OCI-LY1 (cell line): ENCODE results near the gene ARHGAP35.

Experiments used
- H2AFZ ChIP-seq: fragments of 200-600 bp; sonication (generic), shearing (Covaris generic); 2 replicates; pipeline ENCODE4 v1.6.0; 2014; ENCODE audit warnings: antibody characterized with exemption, mild to moderate bottlenecking, low read length
- H3F3A ChIP-seq: fragments of 200-600 bp; sonication (generic), shearing (Covaris generic); 2 replicates; pipeline ENCODE4 v1.6.0; 2014; ENCODE audit warnings: mild to moderate bottlenecking, antibody characterized with exemption, low read length, moderate library complexity; ENCODE audit not compliant: insufficient read depth
- H3K27ac ChIP-seq: fragments of 200-600 bp; sonication (generic); 2 replicates; pipeline ENCODE4 v1.5.1; 2014; ENCODE audit warnings: low read length, mixed run types, mild to moderate bottlenecking, low read depth; ENCODE audit not compliant: poor library complexity, severe bottlenecking
- H3K27me3 ChIP-seq: fragments of 200-600 bp; sonication (generic); 2 replicates; pipeline ENCODE4 v1.6.0; 2014; ENCODE audit warnings: antibody characterized with exemption, mild to moderate bottlenecking, low read length, moderate library complexity; ENCODE audit not compliant: insufficient read depth
- H3K36me3 ChIP-seq: fragments of 200-600 bp; sonication (generic); 2 replicates; pipeline ENCODE4 v1.6.1; 2014; ENCODE audit warnings: mild to moderate bottlenecking, antibody characterized with exemption, low read length, moderate library complexity, mixed read lengths; ENCODE audit not compliant: insufficient read depth
- H3K4me1 ChIP-seq: fragments of 200-600 bp; sonication (generic); 2 replicates; pipeline ENCODE4 v1.5.1; 2014; ENCODE audit warnings: mild to moderate bottlenecking, low read length, moderate library complexity; ENCODE audit not compliant: insufficient read depth, severe bottlenecking
- H3K4me2 ChIP-seq: fragments of 200-600 bp; sonication (generic), shearing (Covaris generic); 2 replicates; pipeline ENCODE4 v1.6.1; 2014; ENCODE audit warnings: low read length
- H3K4me3 ChIP-seq: fragments of 200-600 bp; sonication (generic); 2 replicates; pipeline ENCODE4 v1.5.1; 2014; ENCODE audit warnings: low read length, low read depth, mild to moderate bottlenecking, mixed read lengths; ENCODE audit not compliant: poor library complexity, severe bottlenecking
- H3K79me2 ChIP-seq: fragments of 200-600 bp; shearing (Covaris generic); 2 replicates; pipeline ENCODE4 v1.6.1; 2016; ENCODE audit warnings: mixed run types, low read length, mixed read lengths; ENCODE audit not compliant: insufficient read depth
- H3K9ac ChIP-seq: fragments of 200-600 bp; sonication (generic), shearing (Covaris generic); 2 replicates; pipeline ENCODE4 v1.6.1; 2014; ENCODE audit warnings: mild to moderate bottlenecking, low read length, mixed read lengths
- H3K9me2 ChIP-seq: fragments of 200-600 bp; sonication (generic), shearing (Covaris generic); 2 replicates; pipeline ENCODE4 v1.6.1; 2014; ENCODE audit warnings: low read depth, mild to moderate bottlenecking, low read length, mixed read lengths
- H3K9me3 ChIP-seq: fragments of 200-600 bp; shearing (Covaris generic); 2 replicates; pipeline ENCODE4 v1.6.1; 2014; ENCODE audit warnings: low read length, mixed read lengths
- H4K20me1 ChIP-seq: fragments of 200-600 bp; sonication (generic), shearing (Covaris generic); 2 replicates; pipeline ENCODE4 v1.6.0; 2016; ENCODE audit warnings: mild to moderate bottlenecking, low read length; ENCODE audit not compliant: insufficient read depth
- EZH2 ChIP-seq: fragments of 200-600 bp; sonication (generic), shearing (Covaris generic); IDR thresholded peaks from 2 replicates; pipeline ENCODE4 v1.8.0; 2017; ENCODE audit warnings: borderline replicate concordance, mixed run types, mild to moderate bottlenecking, antibody characterized with exemption, low read length, moderate library complexity, mixed read lengths
- TF ChIP-seq, protein P1 (sequence below): fragments of 200-600 bp; sonication (generic), shearing (Covaris generic); IDR thresholded peaks from 2 replicates; pipeline ENCODE4 v1.5.1; 2017; ENCODE audit warnings: mild to moderate bottlenecking, antibody characterized with exemption, low read length, moderate library complexity, mixed read lengths

ARHGAP35 gene

DNA sequence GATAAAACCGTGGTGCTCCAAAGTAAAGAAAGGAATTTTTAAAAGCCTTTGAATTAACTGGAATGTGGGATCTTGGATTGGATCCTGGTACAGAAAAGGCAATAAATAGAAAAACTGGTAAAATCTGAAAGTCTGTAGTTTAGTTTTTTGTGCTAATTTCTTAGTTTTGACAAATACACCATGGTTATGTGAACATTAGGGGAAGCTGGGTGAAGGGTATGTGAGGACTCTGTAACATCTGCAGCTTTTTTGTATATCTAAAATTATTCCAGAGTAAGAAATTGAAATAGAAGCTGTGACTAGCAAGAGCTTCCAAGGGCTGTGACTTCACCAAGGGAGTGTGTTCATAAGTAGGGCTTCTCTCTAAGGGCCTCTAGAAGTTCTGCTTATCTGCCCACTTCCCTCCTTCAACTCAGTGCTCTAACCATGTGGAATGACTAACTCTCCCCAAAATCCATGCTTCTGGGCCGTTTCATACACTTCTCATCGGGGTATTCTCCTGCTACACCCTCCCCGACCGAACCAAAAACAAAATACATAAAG is 26.5 kb downstream of the ARHGAP35 start:
- no peak overlapping the region for H3K4me2 ChIP-seq

DNA sequence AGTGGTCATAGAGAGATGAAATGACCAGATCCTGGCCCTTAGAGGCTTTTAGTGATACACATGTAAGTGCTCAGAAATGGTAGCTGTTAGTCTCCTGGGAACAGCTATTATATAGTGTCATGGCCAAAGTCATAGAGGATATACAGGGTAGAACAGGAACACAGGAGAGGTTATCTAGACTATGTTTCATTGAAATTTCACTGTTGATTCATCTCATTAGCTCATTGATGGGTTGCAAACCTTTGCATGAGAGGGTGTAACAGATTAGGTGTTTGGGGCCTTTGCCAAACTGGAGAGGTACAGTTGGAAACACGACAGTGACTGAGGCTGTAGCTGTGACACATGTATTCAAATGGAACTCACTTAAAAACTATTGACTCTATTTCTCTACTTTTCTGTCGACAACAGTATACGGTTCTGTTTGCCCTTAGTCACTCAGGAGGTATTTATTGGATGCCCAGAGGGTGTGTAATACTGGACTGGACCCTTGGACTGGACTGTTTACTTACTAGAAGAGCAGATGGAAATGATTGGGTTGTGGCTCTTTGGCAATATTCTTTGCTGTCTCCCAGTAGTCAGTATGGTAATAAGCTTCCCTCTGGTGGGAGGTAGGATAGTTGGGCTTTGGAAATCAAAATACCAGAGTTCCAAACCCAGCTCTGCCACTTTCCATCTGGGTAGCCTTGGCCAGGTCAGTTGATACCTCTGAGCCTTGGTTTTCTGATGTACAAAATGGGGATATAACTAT is 29.8 kb downstream of the ARHGAP35 start:
- Histone ChIP-seq H2AFZ (no peak overlapping the region), H3K4me1 (peaks cover 57% of the 10 kb centered on the region), H3K79me2 (peaks cover 70% of the 10 kb centered on the region), H3K4me3 (no peak overlapping the region), H4K20me1 (no peaks in the 10 kb centered on the region), H3K9me3 (no peaks in the 10 kb centered on the region), H3F3A (peaks cover 8% of the 10 kb centered on the region; the same call in 1 of the 2 replicates), H3K9me2 (no peaks in the 10 kb centered on the region), H3K4me2 (peak overlapping the region; percentile 8; the same call in 1 of the 2 replicates), H3K27ac (peak overlapping the region; percentile 78), H3K36me3 (peaks cover 4% of the 10 kb centered on the region; the same call in 1 of the 2 replicates), H3K9ac (no peak overlapping the region; the same call in 1 of the 2 replicates), H3K27me3 (no peaks in the 10 kb centered on the region)
- TF ChIP-seq EZH2, result no peak
- TF ChIP-seq, protein P1, sequence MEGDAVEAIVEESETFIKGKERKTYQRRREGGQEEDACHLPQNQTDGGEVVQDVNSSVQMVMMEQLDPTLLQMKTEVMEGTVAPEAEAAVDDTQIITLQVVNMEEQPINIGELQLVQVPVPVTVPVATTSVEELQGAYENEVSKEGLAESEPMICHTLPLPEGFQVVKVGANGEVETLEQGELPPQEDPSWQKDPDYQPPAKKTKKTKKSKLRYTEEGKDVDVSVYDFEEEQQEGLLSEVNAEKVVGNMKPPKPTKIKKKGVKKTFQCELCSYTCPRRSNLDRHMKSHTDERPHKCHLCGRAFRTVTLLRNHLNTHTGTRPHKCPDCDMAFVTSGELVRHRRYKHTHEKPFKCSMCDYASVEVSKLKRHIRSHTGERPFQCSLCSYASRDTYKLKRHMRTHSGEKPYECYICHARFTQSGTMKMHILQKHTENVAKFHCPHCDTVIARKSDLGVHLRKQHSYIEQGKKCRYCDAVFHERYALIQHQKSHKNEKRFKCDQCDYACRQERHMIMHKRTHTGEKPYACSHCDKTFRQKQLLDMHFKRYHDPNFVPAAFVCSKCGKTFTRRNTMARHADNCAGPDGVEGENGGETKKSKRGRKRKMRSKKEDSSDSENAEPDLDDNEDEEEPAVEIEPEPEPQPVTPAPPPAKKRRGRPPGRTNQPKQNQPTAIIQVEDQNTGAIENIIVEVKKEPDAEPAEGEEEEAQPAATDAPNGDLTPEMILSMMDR, result no peak

More for the DNA sequence above, 26.5 kb downstream of the ARHGAP35 start:
- H3K27me3 ChIP-seq, result no peaks in the 10 kb centered on the region
- no peak overlapping the region for H3K27ac ChIP-seq
- no peaks in the 10 kb centered on the region for H3K9me3 ChIP-seq
- H2AFZ ChIP-seq, result no peak overlapping the region
- no peak for TF ChIP-seq EZH2
- TF ChIP-seq, protein P1, result no peak
- H4K20me1 ChIP-seq, result no peaks in the 10 kb centered on the region
- no peak overlapping the region for H3K9ac ChIP-seq
- 0 out of 2 replicates have a peak, but pooled peaks cover 3% of the 10 kb centered on the region for H3F3A ChIP-seq
- H3K79me2 ChIP-seq, result peaks cover 67% of the 10 kb centered on the region
- peaks cover 8% of the 10 kb centered on the region; the same call in 1 of the 2 replicates for H3K36me3 ChIP-seq
- H3K4me1 ChIP-seq, result peaks cover 36% of the 10 kb centered on the region
- no peaks in the 10 kb centered on the region for H3K9me2 ChIP-seq
- no peak overlapping the region for H3K4me3 ChIP-seq

DNA sequence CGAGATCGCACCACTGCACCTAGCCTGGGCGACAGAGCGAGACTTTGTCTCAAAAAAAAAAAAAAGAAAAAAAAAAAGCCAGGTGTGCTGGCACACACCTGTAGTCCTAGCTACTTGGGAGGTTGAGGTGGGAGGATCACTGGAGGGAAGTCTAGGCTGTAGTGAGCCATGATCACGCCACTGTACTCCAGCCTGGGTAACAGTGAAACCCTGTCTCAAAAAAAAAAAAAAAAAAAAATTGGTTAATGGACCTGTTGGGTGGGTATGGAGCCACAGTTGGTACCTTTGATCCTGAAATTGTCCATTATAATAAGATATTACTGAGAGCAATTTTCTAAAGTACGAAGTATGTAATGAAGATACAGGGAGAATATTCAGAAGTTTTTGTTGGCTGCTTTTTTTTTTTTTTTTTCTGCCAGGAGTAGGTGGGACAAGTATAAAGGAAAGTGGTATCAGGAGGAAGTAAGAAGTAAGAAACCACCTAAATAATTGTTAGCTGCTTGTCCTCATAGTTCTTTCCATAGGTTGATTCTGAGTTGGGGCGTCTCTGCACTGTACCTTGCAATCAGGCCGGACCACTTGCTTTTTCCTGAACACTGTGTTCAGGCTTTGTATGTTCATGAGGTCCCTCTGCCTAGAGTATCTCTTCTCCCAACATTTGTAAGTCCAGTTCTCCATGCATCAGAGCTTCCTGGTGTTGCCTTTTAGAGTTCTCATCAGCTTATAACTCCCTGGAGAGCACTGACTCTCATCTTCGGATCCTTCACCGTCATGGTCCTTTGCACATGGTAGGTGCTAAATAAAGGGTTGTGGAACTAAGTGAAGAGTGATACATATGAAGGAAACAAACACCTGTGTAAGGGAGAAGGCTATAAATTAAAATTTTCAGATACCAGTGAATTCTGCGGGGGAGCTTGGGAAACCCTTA is 31.7 kb downstream of the ARHGAP35 start:
- Histone ChIP-seq H3F3A (peaks cover 13% of the 10 kb centered on the region; the same call in 1 of the 2 replicates), H4K20me1 (no peaks in the 10 kb centered on the region)
- TF ChIP-seq EZH2, result no peak
- TF ChIP-seq, protein P1, result no peak

More for the DNA sequence above, 31.7 kb downstream of the ARHGAP35 start:
- H3K27me3 ChIP-seq, result no peaks in the 10 kb centered on the region
- peak overlapping the region; percentile 90 for H3K27ac ChIP-seq
- H3K9me2 ChIP-seq, result no peaks in the 10 kb centered on the region
- peaks cover 58% of the 10 kb centered on the region for H3K79me2 ChIP-seq
- H3K9ac ChIP-seq, result peak overlapping the region; percentile 17; the same call in 1 of the 2 replicates
- H3K9me3 ChIP-seq, result no peaks in the 10 kb centered on the region
- peak overlapping the region; percentile 35 for H3K4me3 ChIP-seq
- no peak overlapping the region for H2AFZ ChIP-seq
- peaks cover 72% of the 10 kb centered on the region for H3K4me1 ChIP-seq
- H3K36me3 ChIP-seq, result 0 out of 2 replicates have a peak, but pooled peaks cover 2% of the 10 kb centered on the region
- peak overlapping the region; percentile 63 for H3K4me2 ChIP-seq
